Calu3 (cell line): Measurements from ENCODE around the gene PKHD1. TPM values are rescaled to one million over a fixed set of nuclear protein-coding genes. Genes with fewer than 3 reads are reported as not detected.

ENCODE experiments used
- BruUV-seq: library from RNA; stranded (reverse); fragments of 400-500 nt; replicated peaks from 2 replicates; lab custom pipeline; 2021; lab: Mats Ljungman, UMichigan
- CTCF ChIA-PET: fragments of 300-600 bp; sonication (Branson Sonifier 250); formaldehyde crosslinking; loops from one replicate; lab custom pipeline; 2022; ENCODE audit warnings: antibody characterized with exemption; lab: Charles Lee
- DNase-seq: peaks from one replicate; pipeline ENCODE4 v3.0.0; 2022
- H3K27ac Mint-ChIP-seq: one replicate; pipeline ENCODE4 v1.8.0; 2022; ENCODE audit warnings: mixed read lengths; ENCODE audit not compliant: unreplicated experiment
- H3K27me3 Mint-ChIP-seq: one replicate; pipeline ENCODE4 v1.8.0; 2022; ENCODE audit warnings: mixed read lengths; ENCODE audit not compliant: unreplicated experiment
- H3K36me3 Mint-ChIP-seq: one replicate; pipeline ENCODE4 v1.8.0; 2022; ENCODE audit warnings: mild to moderate bottlenecking, moderate library complexity, mixed read lengths; ENCODE audit not compliant: insufficient read depth, unreplicated experiment
- H3K4me1 Mint-ChIP-seq: one replicate; pipeline ENCODE4 v1.8.0; 2022; ENCODE audit warnings: mild to moderate bottlenecking, low read depth, mixed read lengths; ENCODE audit not compliant: unreplicated experiment
- H3K4me3 Mint-ChIP-seq: one replicate; pipeline ENCODE4 v1.8.0; 2022; ENCODE audit warnings: mild to moderate bottlenecking, low read depth, moderate library complexity, mixed read lengths; ENCODE audit not compliant: unreplicated experiment
- H3K9me3 Mint-ChIP-seq: one replicate; pipeline ENCODE4 v1.8.0; 2022; ENCODE audit warnings: low read depth, mixed read lengths; ENCODE audit not compliant: unreplicated experiment
- CTCF ChIP-seq: fragments of 200-600 bp; IDR thresholded peaks from one replicate; pipeline ENCODE4 v1.8.0; 2022; ENCODE audit warnings: antibody characterized with exemption; ENCODE audit not compliant: unreplicated experiment
- intact Hi-C: fragments of 100-400 bp; cut with micrococcal nuclease; formaldehyde crosslinking; loops from one replicate; pipeline ENCODE4 v1.10.0; 2022; ENCODE audit not compliant: unreplicated experiment
- total RNA-seq: library from RNA; stranded (reverse); gene quantifications from 2 replicates; pipeline ENCODE4 v1.2.3, GENCODE V29; 2022

The PKHD1 gene
- total RNA-seq, 1 experiment from 2014 or later: 25.2 TPM

- H3K4me1 Mint-ChIP-seq: no peaks in the 10 kb centered on the region
- peak overlapping the region; percentile 13 for H3K27ac Mint-ChIP-seq
- peaks cover 11% of the 10 kb centered on the region for H3K36me3 Mint-ChIP-seq
- BruUV-seq: no TSS peak
- TF ChIP-seq CTCF: no peak
- DNase-seq: no peak
- CTCF ChIA-PET: no interaction called here
- H3K4me3 Mint-ChIP-seq: no peak overlapping the region
- intact Hi-C loops: no loop called here
- H3K27me3 Mint-ChIP-seq: no peaks in the 10 kb centered on the region
- H3K9me3 Mint-ChIP-seq: no peaks in the 10 kb centered on the region
These were observed 343.4 kb downstream of the PKHD1 start for GRCh38 chr6:51743999-51744398.

GRCh38 chr6:51740658-51741057 is 346.8 kb downstream of the PKHD1 start:
- CTCF ChIA-PET: no interaction called here
- TF ChIP-seq CTCF: no peak
- Mint-ChIP-seq H3K4me1 (no peaks in the 10 kb centered on the region), H3K9me3 (no peaks in the 10 kb centered on the region), H3K27me3 (no peaks in the 10 kb centered on the region), H3K27ac (no peak overlapping the region), H3K4me3 (no peak overlapping the region), H3K36me3 (peaks cover 16% of the 10 kb centered on the region)
- no TSS peak for BruUV-seq
- intact Hi-C loops: no loop called here
- DNase-seq: no peak

- CTCF ChIA-PET: no interaction called here
- no TSS peak for BruUV-seq
- TF ChIP-seq CTCF: no peak
- peaks cover 16% of the 10 kb centered on the region for H3K36me3 Mint-ChIP-seq
- no peak overlapping the region for H3K27ac Mint-ChIP-seq
- intact Hi-C loops: no loop called here
- H3K4me3 Mint-ChIP-seq: no peak overlapping the region
- no peaks in the 10 kb centered on the region for H3K27me3 Mint-ChIP-seq
- no peaks in the 10 kb centered on the region for H3K9me3 Mint-ChIP-seq
- no peak for DNase-seq
- no peaks in the 10 kb centered on the region for H3K4me1 Mint-ChIP-seq
These were observed 348.8 kb downstream of the PKHD1 start for GRCh38 chr6:51738614-51739013.

- CTCF ChIA-PET: interaction anchor here (0.7 kb wide), 1 partner anchor 793 kb away, joined by 3 read pairs; no protein-coding TSS in a partner anchor
- no peaks in the 10 kb centered on the region for H3K9me3 Mint-ChIP-seq
- H3K4me3 Mint-ChIP-seq: no peak overlapping the region
- peaks cover 11% of the 10 kb centered on the region for H3K36me3 Mint-ChIP-seq
- no peak for TF ChIP-seq CTCF
- no peak for DNase-seq
- H3K27me3 Mint-ChIP-seq: no peaks in the 10 kb centered on the region
- no peak overlapping the region for H3K27ac Mint-ChIP-seq
- no TSS peak for BruUV-seq
- no peaks in the 10 kb centered on the region for H3K4me1 Mint-ChIP-seq
- intact Hi-C loops: no loop called here
These were observed 349.6 kb downstream of the PKHD1 start for GRCh38 chr6:51737580-51738360.
